ENCODE data around the gene IL1F10.

Gene IL1F10

GRCh38 chr2:113060396-113060795 is 7.4 kb upstream of the IL1F10 start:
- DNase-seq = no peak

- DNase-seq = no peak
Observed at GRCh38 chr2:113060796-113061195, 7.0 kb upstream of the IL1F10 start.

DNA sequence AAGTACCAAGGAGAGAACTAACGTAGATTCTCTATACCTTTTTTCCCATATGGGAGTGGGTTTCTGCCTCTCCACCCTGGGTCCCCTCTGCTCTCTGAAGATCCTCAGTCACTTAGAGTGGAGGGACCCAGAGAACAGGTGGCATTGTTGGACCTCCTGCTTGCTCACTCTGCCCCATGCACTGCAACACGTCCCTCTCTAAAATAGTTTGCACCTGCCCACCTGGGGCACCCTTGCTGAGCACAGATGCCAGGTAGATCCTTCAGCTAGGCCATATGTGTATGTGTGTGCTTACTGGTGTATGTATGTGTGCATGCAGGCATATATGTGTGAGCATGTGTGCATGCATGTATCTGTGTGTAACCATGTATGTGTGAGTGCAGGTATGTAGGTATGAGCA is 6.5 kb upstream of the IL1F10 start:
- no peak for DNase-seq

DNA sequence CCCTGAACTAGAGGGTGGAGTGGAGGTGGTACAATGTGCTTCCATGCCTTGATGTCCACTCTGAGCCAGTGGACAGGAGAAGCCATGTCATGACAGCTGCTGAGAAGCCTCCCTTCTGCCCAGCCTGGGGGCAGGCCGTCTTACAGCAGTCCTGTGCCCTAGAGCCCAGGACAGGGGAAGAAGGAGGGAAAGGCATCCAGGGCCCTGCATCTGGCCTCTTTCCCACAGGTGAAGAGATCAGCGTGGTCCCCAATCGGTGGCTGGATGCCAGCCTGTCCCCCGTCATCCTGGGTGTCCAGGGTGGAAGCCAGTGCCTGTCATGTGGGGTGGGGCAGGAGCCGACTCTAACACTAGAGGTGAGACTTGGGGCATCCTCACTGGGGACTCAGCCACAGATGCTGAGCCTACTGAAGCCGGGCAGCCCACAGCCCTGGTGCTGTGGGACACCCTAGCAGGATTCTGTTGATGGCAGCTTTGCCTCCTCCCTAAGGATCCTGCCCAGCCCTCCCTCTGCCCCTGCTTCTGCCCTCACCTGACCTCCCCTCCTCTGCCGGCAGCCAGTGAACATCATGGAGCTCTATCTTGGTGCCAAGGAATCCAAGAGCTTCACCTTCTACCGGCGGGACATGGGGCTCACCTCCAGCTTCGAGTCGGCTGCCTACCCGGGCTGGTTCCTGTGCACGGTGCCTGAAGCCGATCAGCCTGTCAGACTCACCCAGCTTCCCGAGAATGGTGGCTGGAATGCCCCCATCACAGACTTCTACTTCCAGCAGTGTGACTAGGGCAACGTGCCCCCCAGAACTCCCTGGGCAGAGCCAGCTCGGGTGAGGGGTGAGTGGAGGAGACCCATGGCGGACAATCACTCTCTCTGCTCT is 5.6 kb upstream of the IL1F10 start:
- DNase-seq = no peak

GRCh38 chr2:113064281-113064680 is 3.5 kb upstream of the IL1F10 start:
- no peak for DNase-seq

DNA sequence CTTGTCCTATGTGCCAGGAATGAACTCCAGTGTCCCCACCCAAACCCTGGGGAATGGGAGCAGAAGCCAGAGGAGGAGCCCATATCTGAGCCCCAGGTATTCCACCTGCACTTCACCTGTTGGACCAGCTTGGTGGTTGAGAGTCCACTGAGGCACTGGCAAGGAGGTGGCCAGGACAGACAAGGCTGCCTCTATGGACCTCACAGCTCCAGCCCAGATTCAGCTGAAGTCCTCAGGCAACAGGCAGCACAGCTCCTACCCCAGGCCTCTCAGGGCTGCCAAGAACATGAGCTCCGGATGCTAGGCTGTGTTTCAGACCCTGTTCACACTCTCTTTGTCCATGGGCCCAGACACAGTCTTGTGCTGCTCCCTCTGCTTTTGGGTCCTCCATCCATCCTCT is 2.9 kb upstream of the IL1F10 start:
- DNase-seq = no peak

DNA sequence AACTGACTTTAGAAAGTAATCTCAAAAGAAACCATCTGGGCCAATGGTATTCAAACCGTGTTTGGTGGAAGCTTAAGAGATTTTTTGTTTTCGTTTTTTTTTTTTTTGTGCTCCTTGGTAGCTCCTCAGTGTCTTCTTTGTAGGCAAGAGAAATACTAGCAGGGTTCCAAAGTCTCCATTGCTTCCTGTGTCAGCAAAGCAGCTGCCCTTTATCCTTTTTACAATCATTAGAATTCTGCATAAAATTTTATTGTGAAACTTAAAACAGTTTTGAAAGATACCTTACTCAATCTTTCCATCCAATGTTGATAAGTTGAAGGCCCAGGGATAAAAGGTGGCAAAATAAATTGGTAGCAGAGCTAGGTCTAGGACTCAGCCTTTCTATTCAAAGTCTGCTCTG is 479 bp downstream of the IL1F10 start:
- DNase-seq = no peak

- no peak for DNase-seq
Observed at GRCh38 chr2:113068706-113069485, 1.1 kb downstream of the IL1F10 start.

GRCh38 chr2:113069676-113070605 is 2.2 kb downstream of the IL1F10 start:
- no peak for DNase-seq

DNA sequence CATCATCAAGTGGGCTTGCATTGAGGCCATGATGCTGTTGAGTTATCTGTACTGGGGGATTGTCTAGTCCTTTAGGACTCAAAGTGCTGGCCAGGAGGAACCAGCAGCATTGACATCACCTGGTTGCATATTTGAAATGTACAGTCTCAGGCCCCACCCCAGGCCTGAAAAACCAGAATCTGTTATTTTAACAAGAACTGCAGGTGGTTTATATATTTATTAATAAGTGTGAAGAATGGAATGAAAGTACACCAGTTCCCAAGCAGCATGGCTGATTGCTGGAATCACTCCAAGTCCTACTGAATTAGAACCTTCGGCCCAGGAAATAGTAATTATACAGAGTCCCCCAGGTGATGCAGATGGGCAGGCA is 2.8 kb downstream of the IL1F10 start:
- DNase-seq = no peak

- DNase-seq = no peak
Observed at GRCh38 chr2:113072584-113072983, 4.8 kb downstream of the IL1F10 start.

DNA sequence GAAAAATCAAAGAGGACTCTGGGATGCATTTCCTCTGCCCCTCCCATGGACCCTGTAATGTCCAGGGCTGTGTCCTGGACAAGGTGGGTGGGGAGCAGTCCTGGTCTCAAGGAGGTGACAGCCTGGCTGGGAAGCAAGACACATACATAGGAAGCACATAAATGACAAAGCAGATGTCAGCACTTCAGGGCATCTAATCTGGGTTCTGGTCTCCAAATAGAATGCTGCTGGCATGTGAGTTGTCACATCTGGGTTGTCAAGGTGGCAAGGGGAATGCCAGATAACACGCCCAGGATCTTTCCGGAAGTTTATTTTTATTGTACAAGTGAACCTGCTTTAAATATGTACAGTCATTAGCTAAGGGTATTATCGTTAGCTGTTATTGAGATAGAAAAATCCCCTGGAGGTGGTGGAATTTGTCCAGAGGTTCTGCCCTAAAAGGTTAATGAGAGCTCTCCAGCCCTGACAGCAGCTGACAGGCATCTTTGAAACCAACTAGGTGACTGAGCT is 5.6 kb downstream of the IL1F10 start:
- DNase-seq = no peak

DNA sequence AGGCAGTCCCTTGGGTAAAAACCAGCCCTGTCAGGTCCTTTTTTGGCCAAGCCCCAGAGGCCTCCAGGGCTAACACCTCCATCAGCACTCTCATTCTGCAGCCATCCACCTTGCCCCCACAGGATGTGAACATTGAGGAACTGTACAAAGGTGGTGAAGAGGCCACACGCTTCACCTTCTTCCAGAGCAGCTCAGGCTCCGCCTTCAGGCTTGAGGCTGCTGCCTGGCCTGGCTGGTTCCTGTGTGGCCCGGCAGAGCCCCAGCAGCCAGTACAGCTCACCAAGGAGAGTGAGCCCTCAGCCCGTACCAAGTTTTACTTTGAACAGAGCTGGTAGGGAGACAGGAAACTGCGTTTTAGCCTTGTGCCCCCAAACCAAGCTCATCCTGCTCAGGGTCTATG is 7.3 kb downstream of the IL1F10 start:
- no peak for DNase-seq

DNA sequence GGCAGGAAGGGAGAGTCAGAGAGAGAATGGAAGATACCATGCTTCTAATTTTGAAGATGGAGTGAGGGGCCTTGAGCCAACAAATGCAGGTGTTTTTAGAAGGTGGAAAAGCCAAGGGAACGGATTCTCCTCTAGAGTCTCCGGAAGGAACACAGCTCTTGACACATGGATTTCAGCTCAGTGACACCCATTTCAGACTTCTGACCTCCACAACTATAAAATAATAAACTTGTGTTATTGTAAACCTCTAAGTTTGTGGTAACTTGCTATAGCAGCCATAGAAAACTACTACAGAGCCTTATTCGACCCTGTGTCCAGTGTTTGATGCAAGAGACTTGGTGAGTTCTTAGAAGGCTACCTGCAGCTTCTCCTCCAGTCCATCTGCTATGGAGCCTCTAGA is 7.8 kb downstream of the IL1F10 start:
- no peak for DNase-seq

- DNase-seq = no peak
Observed at GRCh38 chr2:113076954-113077669, 9.3 kb downstream of the IL1F10 start.

- no peak for DNase-seq
Observed at GRCh38 chr2:113077921-113078320, 10.2 kb downstream of the IL1F10 start.

DNA sequence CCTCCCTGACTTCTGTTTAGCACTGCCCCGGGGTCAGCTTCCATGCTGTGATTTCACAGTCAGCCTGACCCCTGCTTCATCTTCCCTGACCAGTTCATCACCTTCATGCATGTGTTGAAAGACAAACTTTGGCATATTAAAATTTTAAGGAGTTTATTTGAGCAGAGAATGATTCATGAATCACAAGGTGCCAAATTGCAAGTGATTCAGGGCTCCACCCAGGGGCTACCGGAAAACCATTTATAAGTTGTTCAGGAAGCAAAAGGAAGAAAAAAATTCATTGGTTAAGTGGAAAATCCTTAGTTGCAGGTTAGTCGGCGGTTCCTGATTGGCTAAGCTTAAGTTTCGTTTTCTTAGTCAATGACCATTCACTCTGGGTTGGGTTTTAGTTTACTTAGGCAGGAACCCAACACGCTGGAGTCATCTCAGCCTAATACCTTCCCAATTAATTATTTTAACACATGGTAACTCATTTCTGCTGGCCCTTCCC is 10.6 kb downstream of the IL1F10 start:
- no peak for DNase-seq

DNA sequence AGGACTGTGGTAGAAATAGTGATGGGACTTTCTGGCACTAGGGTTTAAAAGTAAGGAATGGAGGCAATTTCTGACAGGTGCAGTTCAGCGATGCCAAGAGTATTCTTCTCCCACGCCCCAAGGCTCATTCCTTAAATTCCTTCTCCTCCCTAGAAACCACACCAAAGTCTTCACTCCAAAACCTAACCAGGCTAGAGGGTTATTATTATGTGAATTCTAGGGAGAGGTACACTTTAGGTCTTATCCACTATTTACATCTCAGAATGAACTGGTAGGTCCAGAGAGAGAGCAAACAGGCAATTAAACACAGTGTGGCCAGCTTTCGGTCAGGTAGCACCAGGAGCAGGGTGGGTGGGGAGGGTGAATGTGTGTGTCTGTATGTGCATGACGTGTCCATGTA is 11.4 kb downstream of the IL1F10 start:
- DNase-seq = no peak

DNA sequence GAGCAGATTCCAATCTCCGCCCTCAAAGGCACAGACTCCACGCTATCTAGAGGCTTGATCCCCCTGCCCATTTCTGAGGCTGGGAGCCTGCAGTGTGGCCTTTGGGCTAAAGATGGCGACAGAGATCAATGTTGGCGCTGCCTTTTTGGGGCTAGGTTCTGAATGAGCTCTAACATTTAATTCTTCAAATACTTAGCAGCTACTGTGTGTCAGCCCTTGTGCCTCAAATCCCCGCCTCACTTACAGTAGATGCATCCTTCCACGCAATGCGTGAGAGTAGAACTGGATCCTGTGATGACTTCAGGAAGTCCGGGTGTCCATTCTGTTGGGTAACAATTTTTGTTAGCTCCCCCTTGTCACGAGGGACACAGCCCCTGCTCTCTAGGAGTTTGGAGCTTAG is 12.4 kb downstream of the IL1F10 start:
- no peak for DNase-seq

GRCh38 chr2:113081488-113082210 is 13.9 kb downstream of the IL1F10 start:
- DNase-seq = no peak

DNA sequence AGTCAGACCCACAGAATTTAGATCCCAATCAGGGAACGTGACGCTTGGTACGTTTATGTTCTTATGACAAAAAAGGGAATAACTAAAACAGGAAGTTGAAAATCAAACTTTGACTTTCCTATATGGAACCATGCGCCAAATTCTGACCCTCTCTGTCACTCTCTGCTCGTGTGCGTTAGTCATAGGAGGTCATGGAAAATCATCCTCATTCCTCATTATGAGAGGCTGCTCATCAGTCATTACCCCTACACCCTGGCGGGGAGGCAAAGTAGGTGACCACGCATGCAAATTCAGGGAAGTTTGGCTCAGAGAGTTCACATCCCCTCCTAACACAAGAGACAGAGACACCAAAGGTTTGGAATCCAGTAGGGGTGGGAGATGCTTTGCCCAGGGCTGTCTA is 15.5 kb downstream of the IL1F10 start:
- no peak for DNase-seq
